Muscle layer of duodenum (tissue), 2 donors: ENCODE results near the gene PGLYRP4.

Source experiments
- H3K27ac ChIP-seq: one replicate; pipeline ENCODE4 v1.7.0; 2013; ENCODE audit warnings: mild to moderate bottlenecking, low read length
- H3K27me3 ChIP-seq: one replicate; pipeline ENCODE4 v1.7.0; 2013; ENCODE audit warnings: low read depth, mild to moderate bottlenecking, control low read depth, low read length
- H3K36me3 ChIP-seq, 2 donors: one replicate each; pipeline ENCODE4 v1.7.0; 2013; ENCODE audit warnings: low read length in 2 of 2, control low read depth in 1 of 2, mild to moderate bottlenecking in 1 of 2; ENCODE audit not compliant: insufficient read depth in 2 of 2, control insufficient read depth in 1 of 2
- H3K4me1 ChIP-seq, 2 donors: one replicate each; pipeline ENCODE4 v1.7.0; 2013; ENCODE audit warnings: low read length in 2 of 2, mild to moderate bottlenecking in 2 of 2, control low read depth in 1 of 2, moderate library complexity in 1 of 2; ENCODE audit not compliant: insufficient read depth in 2 of 2, control insufficient read depth in 1 of 2
- H3K4me3 ChIP-seq, 2 donors: one replicate each; pipeline ENCODE4 v1.7.0; 2013; ENCODE audit warnings: low read length in 2 of 2, low read depth in 1 of 2, mild to moderate bottlenecking in 1 of 2
- H3K9me3 ChIP-seq, 2 donors: one replicate each; pipeline ENCODE4 v1.7.0; 2013; ENCODE audit warnings: low read length in 2 of 2, control low read depth in 1 of 2, mild to moderate bottlenecking in 1 of 2; ENCODE audit not compliant: control insufficient read depth in 1 of 2
- donor health status: healthy.

The PGLYRP4 gene

GRCh38 chr1:153293851-153294250 lies 54.8 kb downstream of the PGLYRP4 start:
- Histone ChIP-seq H3K27me3 (no peaks in the 10 kb centered on the region), H3K27ac (no peak overlapping the region), H3K9me3 (no peaks in the 10 kb centered on the region), H3K4me1 (no peaks in the 10 kb centered on the region), H3K4me3 (no peak overlapping the region), H3K36me3 (no peaks in the 10 kb centered on the region)

DNA sequence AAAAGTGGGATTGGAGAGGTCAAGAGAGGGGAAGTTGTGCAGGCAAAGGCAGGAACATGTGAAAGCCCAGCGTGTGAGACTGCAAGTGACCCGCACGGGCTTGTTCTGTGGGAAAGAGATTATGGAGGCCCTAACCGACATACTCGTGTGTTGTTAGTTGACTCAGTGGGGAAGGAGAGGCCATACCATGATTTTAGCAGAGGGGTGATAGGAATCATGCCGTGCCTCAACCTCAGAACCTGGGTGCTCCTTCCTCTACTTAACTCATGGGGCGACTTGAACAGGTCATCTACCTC lies 55.2 kb downstream of the PGLYRP4 start:
- Histone ChIP-seq H3K27ac (no peak overlapping the region), H3K9me3 (no peaks in the 10 kb centered on the region), H3K36me3 (no peaks in the 10 kb centered on the region), H3K4me1 (no peaks in the 10 kb centered on the region), H3K27me3 (no peaks in the 10 kb centered on the region), H3K4me3 (no peak overlapping the region)

GRCh38 chr1:153292740-153293479 lies 55.7 kb downstream of the PGLYRP4 start:
- Histone ChIP-seq H3K9me3 (no peaks in the 10 kb centered on the region), H3K4me3 (no peak overlapping the region), H3K4me1 (no peaks in the 10 kb centered on the region), H3K27ac (no peak overlapping the region), H3K36me3 (no peaks in the 10 kb centered on the region), H3K27me3 (no peaks in the 10 kb centered on the region)

DNA sequence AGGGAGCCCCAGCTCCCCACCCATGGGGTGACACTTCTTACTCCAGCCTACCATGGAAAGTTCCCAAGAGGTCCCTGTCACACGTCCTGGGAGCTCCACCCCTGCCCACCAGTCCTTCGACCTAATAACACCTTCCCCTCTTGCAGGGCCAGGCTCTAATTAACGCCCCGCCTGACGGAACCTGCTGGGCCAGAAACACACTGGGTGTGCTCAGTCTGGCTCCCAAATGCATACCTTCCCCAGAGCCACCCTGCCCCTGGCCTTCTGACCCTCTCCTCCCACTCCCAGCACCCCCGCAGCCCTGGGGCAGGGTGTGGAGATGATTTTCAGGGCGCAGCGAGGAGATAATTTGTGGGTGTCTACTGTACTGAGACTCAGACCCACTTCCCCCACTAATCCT lies 56.5 kb downstream of the PGLYRP4 start:
- H3K27me3 ChIP-seq, result no peaks in the 10 kb centered on the region
- H3K27ac ChIP-seq, result no peak overlapping the region
- H3K4me3 ChIP-seq, result no peak overlapping the region

GRCh38 chr1:153291514-153291913 lies 57.1 kb downstream of the PGLYRP4 start:
- Histone ChIP-seq H3K27me3 (no peaks in the 10 kb centered on the region), H3K27ac (no peak overlapping the region), H3K9me3 (no peaks in the 10 kb centered on the region), H3K36me3 (no peaks in the 10 kb centered on the region), H3K4me1 (no peaks in the 10 kb centered on the region), H3K4me3 (no peak overlapping the region)

More for the DNA sequence above, 56.5 kb downstream of the PGLYRP4 start:
- Histone ChIP-seq H3K4me1 (no peaks in the 10 kb centered on the region), H3K9me3 (no peaks in the 10 kb centered on the region), H3K36me3 (no peaks in the 10 kb centered on the region)

- H3K4me3 ChIP-seq, result no peak overlapping the region
- no peak overlapping the region for H3K27ac ChIP-seq
- H3K4me1 ChIP-seq, result no peaks in the 10 kb centered on the region
- H3K9me3 ChIP-seq, result no peaks in the 10 kb centered on the region
- H3K27me3 ChIP-seq, result no peaks in the 10 kb centered on the region
- no peaks in the 10 kb centered on the region for H3K36me3 ChIP-seq
These were observed 59.9 kb downstream of the PGLYRP4 start for GRCh38 chr1:153288634-153289275.
